PC-3 (cell line): ENCODE results near the gene SMARCAL1. TPM values are rescaled to one million over a fixed set of nuclear protein-coding genes. Genes with fewer than 3 reads are reported as not detected.

ENCODE experiments used
- ATAC-seq: fragments of 200-7000 bp; cut with Tn5 transposase; 2 replicates; pipeline ENCODE4 v1.9.1; 2020; ENCODE audit warnings: mild to moderate bottlenecking, moderate library complexity
- BruUV-seq: library from RNA; stranded (reverse); fragments of 400-500 nt; replicated peaks from 2 replicates; lab custom pipeline; 2021; lab: Mats Ljungman, UMichigan
- CTCF ChIA-PET: fragments of 300-600 bp; sonication (Branson Sonifier 250); formaldehyde crosslinking; loops from one replicate; lab custom pipeline; 2022; ENCODE audit warnings: antibody characterized with exemption; lab: Charles Lee
- POLR2A ChIA-PET: fragments of 300-600 bp; sonication (Branson Sonifier 250); formaldehyde crosslinking; loops from one replicate; lab custom pipeline; 2022; ENCODE audit warnings: antibody characterized with exemption; ENCODE audit not compliant: unreplicated experiment; lab: Charles Lee
- DNase-seq: peaks from one replicate; pipeline ENCODE4 v3.0.0-alpha.2; 2015
- H2AFZ ChIP-seq: fragments of 300-600 bp; sonication (generic); 2 replicates; pipeline ENCODE4 v1.6.0; 2016; ENCODE audit warnings: antibody characterized with exemption, low read length
- H3F3A ChIP-seq: fragments of 300-600 bp; sonication (generic); one replicate; pipeline ENCODE4 v1.6.0; 2017; ENCODE audit warnings: antibody characterized with exemption, low read length, control low read depth, mild to moderate bottlenecking; ENCODE audit not compliant: unreplicated experiment
- H3K27ac ChIP-seq: fragments of 300-600 bp; sonication (generic); 2 replicates; pipeline ENCODE4 v1.5.1; 2016; ENCODE audit warnings: mild to moderate bottlenecking, low read length
- H3K27me3 ChIP-seq: fragments of 300-600 bp; sonication (generic); 2 replicates; pipeline ENCODE4 v1.6.1; 2016; ENCODE audit warnings: low read length, mixed read lengths
- H3K36me3 ChIP-seq: fragments of 300-600 bp; sonication (generic); 2 replicates; pipeline ENCODE4 v1.6.1; 2016; ENCODE audit warnings: low read depth, mixed run types, low read length, mixed read lengths
- H3K4me1 ChIP-seq: fragments of 300-600 bp; sonication (generic); 2 replicates; pipeline ENCODE4 v1.5.1; 2016; ENCODE audit warnings: low read length; ENCODE audit not compliant: insufficient read depth
- H3K4me2 ChIP-seq: fragments of 300-600 bp; sonication (generic); 2 replicates; pipeline ENCODE4 v1.6.0; 2016; ENCODE audit warnings: low read length
- H3K4me3 ChIP-seq: fragments of 300-600 bp; sonication (generic); 2 replicates; pipeline ENCODE4 v1.5.1; 2016; ENCODE audit warnings: mild to moderate bottlenecking, low read length, mixed read lengths
- H3K79me2 ChIP-seq: fragments of 300-600 bp; sonication (generic); 2 replicates; pipeline ENCODE4 v1.6.1; 2017; ENCODE audit warnings: low read length, mixed read lengths
- H3K9ac ChIP-seq: fragments of 300-600 bp; sonication (generic); 2 replicates; pipeline ENCODE4 v1.6.0; 2016; ENCODE audit warnings: mild to moderate bottlenecking, low read length
- H3K9me2 ChIP-seq: fragments of 300-600 bp; sonication (generic); replicated peaks from 2 replicates; pipeline ENCODE4 v1.6.1; 2016; ENCODE audit warnings: mixed run types, low read length, mixed read lengths
- H3K9me3 ChIP-seq: fragments of 300-600 bp; sonication (generic); 2 replicates; pipeline ENCODE4 v1.6.1; 2016; ENCODE audit warnings: low read length, mixed read lengths
- H4K20me1 ChIP-seq: fragments of 300-600 bp; sonication (generic); 2 replicates; pipeline ENCODE4 v1.6.1; 2016; ENCODE audit warnings: low read length, mixed read lengths
- EZH2 ChIP-seq: fragments of 300-600 bp; sonication (generic); IDR thresholded peaks from one replicate; pipeline ENCODE4 v1.6.1; 2017; ENCODE audit warnings: antibody characterized with exemption, mild to moderate bottlenecking, low read length; ENCODE audit not compliant: unreplicated experiment
- EZH2phosphoT487 ChIP-seq: fragments of 300-600 bp; sonication (generic); IDR thresholded peaks from 2 replicates; pipeline ENCODE4 v1.6.1; 2018; ENCODE audit warnings: mild to moderate bottlenecking, antibody characterized with exemption, low read length, borderline replicate concordance
- intact Hi-C: fragments of 100-400 bp; cut with micrococcal nuclease; formaldehyde crosslinking; loops from 2 replicates; pipeline ENCODE4 v1.9.0; 2023
- total RNA-seq: library from RNA; depleted of rRNA; stranded (reverse); fragments of >200 nt; gene quantifications from 2 replicates; pipeline ENCODE4 v1.2.3, GENCODE V29; 2014
- TF ChIP-seq, protein P1 (sequence below): fragments of 300-600 bp; sonication (generic); conservative IDR thresholded peaks from 2 replicates; pipeline ENCODE4 v1.5.1; 2017; ENCODE audit warnings: antibody characterized with exemption, low read depth, mild to moderate bottlenecking, low read length

Gene SMARCAL1
- total RNA-seq, 1 experiment from 2014 or later = 8.3 TPM

DNA sequence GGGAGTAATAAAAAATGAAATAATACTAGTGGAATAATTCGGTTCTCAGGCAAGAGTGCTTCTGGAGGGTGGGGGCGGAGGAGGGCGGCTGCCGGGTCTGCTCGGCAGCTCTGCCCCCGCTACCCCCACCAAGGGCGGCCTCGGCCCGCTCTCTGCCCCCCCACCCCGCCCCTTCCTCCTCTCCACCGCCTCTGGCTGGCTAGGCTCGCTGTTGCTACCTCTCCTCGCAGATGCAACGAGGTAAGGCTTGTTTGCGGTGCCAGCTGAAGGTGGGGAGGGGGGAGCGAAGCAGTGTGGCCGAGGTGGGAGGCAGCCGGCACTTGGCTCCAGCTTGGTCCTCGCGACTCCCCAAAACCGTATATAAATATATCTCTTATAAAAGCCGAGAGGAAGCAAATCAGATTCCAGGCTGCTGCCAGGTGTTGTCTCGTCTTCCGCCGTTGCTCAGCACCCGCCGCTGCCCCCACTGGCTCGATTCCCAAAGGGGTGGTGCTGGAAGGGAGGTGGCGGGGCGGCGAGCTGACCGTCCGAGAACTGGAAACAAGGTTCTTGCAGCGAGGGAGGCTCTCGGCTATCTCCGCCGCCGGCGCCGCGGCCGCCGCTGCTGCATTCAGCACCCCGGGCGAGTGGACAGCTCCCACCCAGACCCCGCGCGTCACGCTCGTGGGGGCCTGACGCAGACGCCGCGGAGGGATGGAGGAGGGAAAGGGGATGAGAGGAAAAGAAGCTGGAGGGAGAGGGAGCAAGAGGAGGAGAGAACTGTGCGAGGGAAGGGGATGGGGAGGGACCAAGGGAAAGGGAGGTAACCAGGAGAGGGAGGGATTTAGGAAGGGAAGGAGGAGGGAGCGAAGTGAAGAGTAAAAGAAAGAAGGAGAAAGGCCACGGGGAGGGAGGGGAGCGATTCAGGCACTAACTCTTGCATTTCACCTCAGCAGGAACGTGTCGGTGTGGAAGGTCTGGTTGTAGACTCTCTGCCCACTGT is 40.3 kb upstream of the SMARCAL1 start, which contains the start of gene MARCHF4:
MARCHF4 (minus strand) TSS at position 763 of the 982 bp plus-strand sequence. CDS start 2,223 bp downstream, outside the sequence.
- Histone ChIP-seq H3K9me2 (no peaks in the 10 kb centered on the region), H3K4me3 (peak within 1 kb of the TSS; percentile 67), H3K9ac (no peak within 1 kb of the TSS), H3K4me2 (peak within 1 kb of the TSS; percentile 90), H3K79me2 (no peaks in the 10 kb centered on the region), H4K20me1 (no peaks in the 10 kb centered on the region), H3K4me1 (peaks cover 25% of the 10 kb centered on the region), H3K27ac (peak within 1 kb of the TSS; percentile 85), H3F3A (peaks cover 5% of the 10 kb centered on the region), H2AFZ (peak within 1 kb of the TSS; percentile 64; the same call in 1 of the 2 replicates), H3K9me3 (no peaks in the 10 kb centered on the region), H3K36me3 (no peaks in the 10 kb centered on the region), H3K27me3 (no peaks in the 10 kb centered on the region)
- POLR2A ChIA-PET = no interaction called here
- TF ChIP-seq, protein P1, sequence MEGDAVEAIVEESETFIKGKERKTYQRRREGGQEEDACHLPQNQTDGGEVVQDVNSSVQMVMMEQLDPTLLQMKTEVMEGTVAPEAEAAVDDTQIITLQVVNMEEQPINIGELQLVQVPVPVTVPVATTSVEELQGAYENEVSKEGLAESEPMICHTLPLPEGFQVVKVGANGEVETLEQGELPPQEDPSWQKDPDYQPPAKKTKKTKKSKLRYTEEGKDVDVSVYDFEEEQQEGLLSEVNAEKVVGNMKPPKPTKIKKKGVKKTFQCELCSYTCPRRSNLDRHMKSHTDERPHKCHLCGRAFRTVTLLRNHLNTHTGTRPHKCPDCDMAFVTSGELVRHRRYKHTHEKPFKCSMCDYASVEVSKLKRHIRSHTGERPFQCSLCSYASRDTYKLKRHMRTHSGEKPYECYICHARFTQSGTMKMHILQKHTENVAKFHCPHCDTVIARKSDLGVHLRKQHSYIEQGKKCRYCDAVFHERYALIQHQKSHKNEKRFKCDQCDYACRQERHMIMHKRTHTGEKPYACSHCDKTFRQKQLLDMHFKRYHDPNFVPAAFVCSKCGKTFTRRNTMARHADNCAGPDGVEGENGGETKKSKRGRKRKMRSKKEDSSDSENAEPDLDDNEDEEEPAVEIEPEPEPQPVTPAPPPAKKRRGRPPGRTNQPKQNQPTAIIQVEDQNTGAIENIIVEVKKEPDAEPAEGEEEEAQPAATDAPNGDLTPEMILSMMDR = no peak
- TF ChIP-seq EZH2phosphoT487 (no peak), EZH2 (no peak)
- DNase-seq (peak; percentile 74), ATAC-seq (peak; percentile 59)
- intact Hi-C loops = loop anchor here (5.0 to 10.0 kb wide), 2 partner anchors 55 to 127 kb away; no protein-coding TSS in a partner anchor
- CTCF ChIA-PET = no interaction called here
- BruUV-seq = no TSS peak

DNA sequence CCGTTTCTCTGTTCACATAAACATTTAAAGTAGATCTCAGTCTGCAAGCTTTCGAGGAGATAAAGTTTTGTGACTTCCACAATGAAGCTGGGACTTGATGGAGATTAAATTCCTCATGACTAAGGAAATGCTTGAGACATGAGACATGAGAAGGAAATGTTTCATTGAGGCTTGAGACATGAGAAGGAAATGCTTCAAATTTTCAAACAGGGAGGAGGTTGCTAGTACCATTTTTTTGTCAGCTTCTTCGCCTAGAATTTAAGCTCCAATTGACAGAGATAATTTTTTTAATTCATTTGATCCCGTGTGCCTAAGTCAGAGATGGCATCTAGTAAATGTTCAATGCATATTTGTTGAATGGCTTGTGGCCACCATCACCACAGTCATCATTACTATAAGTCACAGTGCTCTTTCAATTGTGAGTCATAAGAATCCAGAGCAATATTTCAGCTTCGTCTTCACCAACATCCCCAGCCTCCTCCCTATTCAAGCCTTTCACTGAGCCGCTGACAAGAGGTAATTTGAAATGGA is 39.5 kb upstream of the SMARCAL1 start:
- Histone ChIP-seq H3K79me2 (no peaks in the 10 kb centered on the region), H4K20me1 (no peaks in the 10 kb centered on the region), H2AFZ (no peak overlapping the region), H3K9me2 (no peaks in the 10 kb centered on the region), H3K36me3 (no peaks in the 10 kb centered on the region), H3K27ac (peak overlapping the region; percentile 85), H3K9ac (no peak overlapping the region), H3K4me3 (peak overlapping the region; percentile 67), H3K4me1 (peaks cover 25% of the 10 kb centered on the region), H3K9me3 (no peaks in the 10 kb centered on the region), H3K4me2 (peak overlapping the region; percentile 90), H3K27me3 (no peaks in the 10 kb centered on the region), H3F3A (peaks cover 5% of the 10 kb centered on the region)
- POLR2A ChIA-PET = interaction anchor here (0.5 kb wide), 1 partner anchor 264 kb away, joined by 4 read pairs; the partner anchor contains the start of gene XRCC5
- DNase-seq (peak; percentile 74), ATAC-seq (peak; percentile 21)
- no peak for TF ChIP-seq EZH2phosphoT487
- TF ChIP-seq, protein P1 = no peak
- no peak for TF ChIP-seq EZH2
- BruUV-seq = no TSS peak
- intact Hi-C loops = loop anchor here (5.0 to 10.0 kb wide), 2 partner anchors 56 to 128 kb away; no protein-coding TSS in a partner anchor
- CTCF ChIA-PET = no interaction called here
